Keratinocyte (primary cell): ENCODE measurements around the gene FEZF2. TPM values are rescaled to one million over a fixed set of nuclear protein-coding genes. Genes with fewer than 3 reads are reported as not detected.

ENCODE experiments used
- DNase-seq: peaks from one replicate; pipeline ENCODE4 v3.0.0-alpha.2; 2011; ENCODE audit warnings: low read depth, missing footprints, low spot score
- FAIRE-seq: peaks from 2 replicates; lab custom pipeline; 2011; peaks lifted over from hg19 to GRCh38; lab: Jason Lieb, UNC
- H2AFZ ChIP-seq: 2 replicates; pipeline ENCODE4 v1.6.0; 2012; ENCODE audit warnings: low read length, control low read depth, inconsistent platforms; ENCODE audit not compliant: control insufficient read depth
- H3K27ac ChIP-seq: 2 replicates; pipeline ENCODE4 v1.5.1; 2011; ENCODE audit warnings: low read length; ENCODE audit not compliant: control insufficient read depth, insufficient read depth
- H3K27me3 ChIP-seq: 3 replicates; pipeline ENCODE4 v1.6.0; 2011; ENCODE audit warnings: low read length; ENCODE audit not compliant: control insufficient read depth, insufficient read depth; ENCODE audit errors: extremely low read depth
- H3K36me3 ChIP-seq, 2 experiments: 2 replicates in 1 of 2; 3 replicates in 1 of 2; pipeline ENCODE4 v1.5.1; 2011; ENCODE audit warnings: low read length in 2 of 2, mild to moderate bottlenecking in 1 of 2; ENCODE audit not compliant: control insufficient read depth in 2 of 2, insufficient read depth in 2 of 2; ENCODE audit errors: extremely low read depth in 1 of 2
- H3K4me1 ChIP-seq: 3 replicates; pipeline ENCODE4 v1.5.1; 2011; ENCODE audit warnings: low read length; ENCODE audit not compliant: control insufficient read depth, insufficient read depth; ENCODE audit errors: extremely low read depth
- H3K4me2 ChIP-seq: 3 replicates; pipeline ENCODE4 v1.6.0; 2011; ENCODE audit warnings: low read depth, low read length; ENCODE audit not compliant: control insufficient read depth, insufficient read depth; ENCODE audit errors: extremely low read depth
- H3K4me3 ChIP-seq, 3 experiments: fragments of 200-600 bp in 1 of 3; sonication (generic) in 1 of 3; 2 replicates in 2 of 3; 3 replicates in 1 of 3; pipeline ENCODE4 v1.5.1; 2011 to 2016; ENCODE audit warnings: low read length in 3 of 3, mild to moderate bottlenecking in 3 of 3, control low read depth in 2 of 3, inconsistent platforms in 1 of 3, low read depth in 1 of 3, mixed read lengths in 1 of 3, mixed run types in 1 of 3, moderate library complexity in 1 of 3; ENCODE audit not compliant: control insufficient read depth in 2 of 3, insufficient read depth in 2 of 3; ENCODE audit errors: extremely low read depth in 1 of 3
- H3K79me2 ChIP-seq: 2 replicates; pipeline ENCODE4 v1.6.0; 2012; ENCODE audit warnings: low read length; ENCODE audit not compliant: control insufficient read depth, insufficient read depth
- H3K9ac ChIP-seq: 3 replicates; pipeline ENCODE4 v1.6.0; 2011; ENCODE audit warnings: low read length; ENCODE audit not compliant: control insufficient read depth, insufficient read depth; ENCODE audit errors: extremely low read depth
- H3K9me1 ChIP-seq: 3 replicates; pipeline ENCODE4 v1.6.0; 2011; ENCODE audit warnings: low read length; ENCODE audit not compliant: control insufficient read depth, insufficient read depth; ENCODE audit errors: extremely low read depth
- H3K9me3 ChIP-seq: 2 replicates; pipeline ENCODE4 v1.5.1; 2012; ENCODE audit warnings: low read depth, low read length; ENCODE audit not compliant: control insufficient read depth
- H4K20me1 ChIP-seq: 3 replicates; pipeline ENCODE4 v1.6.0; 2011; ENCODE audit warnings: low read length; ENCODE audit not compliant: control insufficient read depth, insufficient read depth; ENCODE audit errors: extremely low read depth
- CTCF ChIP-seq, 3 experiments: IDR thresholded peaks in 1 of 3; conservative IDR thresholded peaks in 1 of 3; optimal IDR thresholded peaks in 1 of 3; 2 replicates in 2 of 3; 3 replicates in 1 of 3; pipeline versions ENCODE3 to v1.5.1; 2011; ENCODE audit warnings: low read length in 3 of 3, mild to moderate bottlenecking in 3 of 3, moderate library complexity in 2 of 3, control low read depth in 1 of 3, inconsistent platforms in 1 of 3; ENCODE audit not compliant: insufficient read depth in 2 of 3; ENCODE audit errors: extremely low read depth in 1 of 3
- EZH2 ChIP-seq: IDR thresholded peaks from one replicate; pipeline ENCODE4 v1.6.1; 2012; ENCODE audit warnings: inconsistent platforms, mild to moderate bottlenecking, low read length, moderate library complexity
- dilution Hi-C: fragments of 300-500 bp; cut with MboI; formaldehyde crosslinking; loops from one replicate; pipeline ENCODE4 v1.7.0; 2020; ENCODE audit warnings: low sequenced_read_pairs; ENCODE audit not compliant: extremely low pct_ligation_motif_present
- polyA plus RNA-seq, 5 experiments: library from polyadenylated mRNA; depleted of rRNA in 3 of 5; stranded (reverse) in 3 of 5; stranded (forward) in 1 of 5; unstranded in 1 of 5; fragments of >200 nt; gene quantifications; 1 replicate in 1 of 5; 2 replicates in 3 of 5; 3 replicates in 1 of 5; pipeline versions ENCODE4 v1.2.1 to v1.2.3, GENCODE V29; 2011 to 2012; ENCODE audit warnings: missing spikeins in 2 of 5, low read depth in 1 of 5, low replicate concordance in 1 of 5

FEZF2 gene
- polyA plus RNA-seq, 1 donor (not counting 4 experiments of a cell fraction or from before 2014, with no cell fraction given) = not detected

- Histone ChIP-seq H3K4me2 (no peak overlapping the region), H3K79me2 (no peaks in the 10 kb centered on the region), H3K4me3 (no peak overlapping the region), H3K27me3 (peaks cover 11% of the 10 kb centered on the region), H3K4me1 (peaks cover 5% of the 10 kb centered on the region), H2AFZ (no peak overlapping the region), H3K27ac (no peak overlapping the region), H3K9ac (no peak overlapping the region), H4K20me1 (no peaks in the 10 kb centered on the region), H3K9me1 (no peaks in the 10 kb centered on the region), H3K9me3 (no peaks in the 10 kb centered on the region), H3K36me3 (no peaks in the 10 kb centered on the region)
- dilution Hi-C loops = no loop called here
- TF ChIP-seq CTCF (optimal IDR thresholded peaks at IDR 0.05 in 1 of 3, IDR thresholded peaks at IDR 0.05 in 1 of 3, conservative IDR thresholded peaks at IDR 0.05 in 1 of 3; ENCODE audit: extremely low read depth in 1 of 3, insufficient read depth in 2 of 3, low read length in 3 of 3) (no peak), EZH2 (no peak)
- FAIRE-seq (no peak), DNase-seq (no peak)
Observed at GRCh38 chr3:62361824-62362223, 11.5 kb downstream of the FEZF2 start.

DNA sequence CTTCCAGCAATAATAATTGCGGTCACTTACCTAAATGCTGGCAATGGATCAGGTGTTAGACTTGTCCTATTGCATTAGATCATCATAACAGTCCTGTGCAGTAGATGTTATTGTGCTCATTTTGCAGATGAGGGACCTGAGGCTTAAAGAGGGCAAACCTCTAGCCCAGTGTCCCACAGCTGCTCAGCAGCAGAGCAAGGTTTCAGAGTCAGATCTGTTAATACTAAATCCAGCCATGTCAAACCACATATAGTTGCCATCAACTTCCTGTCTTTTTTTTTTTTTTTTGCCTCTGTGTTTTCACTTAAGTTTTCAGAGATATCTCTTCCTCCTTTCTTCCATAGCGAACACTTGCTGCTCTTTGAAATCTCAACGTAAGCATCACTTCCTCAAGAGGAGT lies 12.1 kb downstream of the FEZF2 start:
- no peaks in the 10 kb centered on the region for H3K9me1 ChIP-seq
- FAIRE-seq = no peak

More for the DNA sequence above, 12.1 kb downstream of the FEZF2 start:
- Histone ChIP-seq H3K9ac (no peak overlapping the region), H4K20me1 (no peaks in the 10 kb centered on the region), H3K27ac (no peak overlapping the region), H3K79me2 (no peaks in the 10 kb centered on the region), H3K27me3 (peaks cover 8% of the 10 kb centered on the region), H3K4me1 (peaks cover 5% of the 10 kb centered on the region), H3K4me3 (no peak overlapping the region), H3K36me3 (no peaks in the 10 kb centered on the region), H3K9me3 (no peaks in the 10 kb centered on the region), H3K4me2 (no peak overlapping the region), H2AFZ (no peak overlapping the region)
- DNase-seq = no peak
- dilution Hi-C loops = no loop called here
- TF ChIP-seq CTCF (optimal IDR thresholded peaks at IDR 0.05 in 1 of 3, IDR thresholded peaks at IDR 0.05 in 1 of 3, conservative IDR thresholded peaks at IDR 0.05 in 1 of 3; ENCODE audit: extremely low read depth in 1 of 3, insufficient read depth in 2 of 3, low read length in 3 of 3) = no peak
- TF ChIP-seq EZH2 = no peak
